Mesenchymal stem cell (in vitro differentiated cells and primary cell): ENCODE measurements around the gene SNX6.

Experiments used
- DNase-seq: peaks from one replicate; pipeline ENCODE4 v3.0.0-alpha.2; 2013
- H2AFZ ChIP-seq: one replicate; pipeline ENCODE4 v1.6.1; 2013; ENCODE audit warnings: low read depth, mild to moderate bottlenecking, control low read depth, inconsistent platforms, low read length, moderate library complexity
- H2AK5ac ChIP-seq: 2 replicates; pipeline ENCODE4 v1.6.1; 2013; ENCODE audit warnings: low read length, moderate library complexity, mild to moderate bottlenecking, inconsistent platforms; ENCODE audit not compliant: severe bottlenecking
- H2BK120ac ChIP-seq: one replicate; pipeline ENCODE4 v1.6.1; 2013; ENCODE audit warnings: low read depth, mild to moderate bottlenecking, inconsistent platforms, low read length, moderate library complexity
- H2BK12ac ChIP-seq, 2 experiments: one replicate each; pipeline ENCODE4 v1.6.1; 2013; ENCODE audit warnings: inconsistent platforms in 2 of 2, low read length in 2 of 2, mild to moderate bottlenecking in 2 of 2, moderate library complexity in 2 of 2, control low read depth in 1 of 2
- H2BK15ac ChIP-seq: one replicate; pipeline ENCODE4 v1.6.1; 2013; ENCODE audit warnings: mild to moderate bottlenecking, low read depth, inconsistent platforms; ENCODE audit not compliant: poor library complexity, severe bottlenecking
- H2BK5ac ChIP-seq: 2 replicates; pipeline ENCODE4 v1.6.1; 2013; ENCODE audit warnings: low read depth, mild to moderate bottlenecking, low read length, control low read depth, inconsistent platforms; ENCODE audit not compliant: poor library complexity, severe bottlenecking
- H3K14ac ChIP-seq, 2 experiments: one replicate each; pipeline ENCODE4 v1.6.1; 2013; ENCODE audit warnings: inconsistent platforms in 2 of 2, low read length in 2 of 2, control low read depth in 1 of 2, mild to moderate bottlenecking in 1 of 2, moderate library complexity in 1 of 2
- H3K18ac ChIP-seq, 2 experiments: one replicate each; pipeline ENCODE4 v1.6.1; 2013; ENCODE audit warnings: inconsistent platforms in 2 of 2, low read length in 2 of 2, control low read depth in 1 of 2, low read depth in 1 of 2, mild to moderate bottlenecking in 1 of 2
- H3K23ac ChIP-seq, 2 experiments: one replicate each; pipeline ENCODE4 v1.6.1; 2013; ENCODE audit warnings: inconsistent platforms in 2 of 2, low read length in 2 of 2, mild to moderate bottlenecking in 2 of 2, moderate library complexity in 2 of 2, control low read depth in 1 of 2
- H3K27ac ChIP-seq: 2 replicates; pipeline ENCODE4 v1.5.1; 2013; ENCODE audit warnings: mild to moderate bottlenecking, moderate library complexity, low read length, control low read depth, inconsistent platforms; ENCODE audit not compliant: poor library complexity, severe bottlenecking
- H3K27me3 ChIP-seq, 2 experiments: 2 replicates each; pipeline versions ENCODE4 v1.6.1 to v1.7.0; 2013; ENCODE audit warnings: low read length in 2 of 2, mild to moderate bottlenecking in 2 of 2, moderate library complexity in 2 of 2, control low read depth in 1 of 2, inconsistent platforms in 1 of 2; ENCODE audit not compliant: control insufficient read depth in 1 of 2, insufficient read depth in 1 of 2
- H3K36me3 ChIP-seq, 2 experiments: 2 replicates each; pipeline versions ENCODE4 v1.6.1 to v1.7.0; 2013; ENCODE audit warnings: low read length in 2 of 2, control low read depth in 1 of 2, inconsistent platforms in 1 of 2, low read depth in 1 of 2, mild to moderate bottlenecking in 1 of 2; ENCODE audit not compliant: insufficient read depth in 2 of 2, control insufficient read depth in 1 of 2
- H3K4ac ChIP-seq, 2 experiments: one replicate each; pipeline ENCODE4 v1.6.1; 2013; ENCODE audit warnings: inconsistent platforms in 2 of 2, low read length in 2 of 2, mild to moderate bottlenecking in 2 of 2, moderate library complexity in 2 of 2, control low read depth in 1 of 2, low read depth in 1 of 2
- H3K4me1 ChIP-seq: 2 replicates; pipeline ENCODE4 v1.6.1; 2013; ENCODE audit warnings: low read depth, low read length, control low read depth; ENCODE audit not compliant: control insufficient read depth, insufficient read depth
- H3K4me2 ChIP-seq: 2 replicates; pipeline ENCODE4 v1.6.1; 2013; ENCODE audit warnings: low read length, mild to moderate bottlenecking, inconsistent platforms; ENCODE audit not compliant: poor library complexity, severe bottlenecking
- H3K4me3 ChIP-seq, 2 experiments: 2 replicates each; pipeline versions ENCODE4 v1.5.1 to v1.7.0; 2013; ENCODE audit warnings: low read length in 2 of 2, mild to moderate bottlenecking in 2 of 2, control low read depth in 1 of 2, low read depth in 1 of 2; ENCODE audit not compliant: insufficient read depth in 1 of 2
- H3K79me1 ChIP-seq: replicated peaks from 2 replicates; pipeline ENCODE4 v1.6.1; 2013; ENCODE audit warnings: mild to moderate bottlenecking, control low read depth, low read length, inconsistent platforms; ENCODE audit not compliant: poor library complexity, severe bottlenecking
- H3K9ac ChIP-seq: 2 replicates; pipeline ENCODE4 v1.7.0; 2013; ENCODE audit warnings: mild to moderate bottlenecking, low read length, moderate library complexity
- H3K9me3 ChIP-seq: 2 replicates; pipeline ENCODE4 v1.7.0; 2013; ENCODE audit warnings: mild to moderate bottlenecking, low read length; ENCODE audit not compliant: control insufficient read depth
- H4K8ac ChIP-seq: one replicate; pipeline ENCODE4 v1.6.1; 2013; ENCODE audit warnings: inconsistent platforms, mild to moderate bottlenecking, low read length, moderate library complexity
- H4K91ac ChIP-seq: one replicate; pipeline ENCODE4 v1.6.1; 2013; ENCODE audit warnings: mild to moderate bottlenecking, low read length, inconsistent platforms
- WGBS: methylation state at CpG from one replicate; pipeline ENCODE4 v1.1.7; 2013; ENCODE audit warnings: mixed read lengths; 5-methylcytosine and 5-hydroxymethylcytosine counted together

The SNX6 gene

DNA sequence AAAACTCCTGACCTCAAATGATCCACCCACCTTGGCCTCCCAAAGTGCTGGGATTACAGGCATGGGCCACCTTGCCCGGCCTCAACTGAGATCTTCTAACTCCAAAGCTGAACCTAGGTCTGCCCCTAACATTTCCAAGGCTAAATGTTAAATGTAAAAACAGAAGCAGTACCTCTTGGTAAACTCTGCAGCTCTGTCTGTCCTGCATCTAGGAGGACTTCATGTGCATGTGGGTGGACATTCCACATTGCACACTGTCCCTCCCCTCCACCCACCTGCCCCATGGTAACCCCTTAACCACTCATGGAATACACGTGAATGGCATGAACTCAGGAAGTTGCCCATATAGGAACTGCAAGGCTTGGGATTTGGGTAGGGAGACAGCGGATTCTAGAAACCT, 33.1 kb downstream of the SNX6 start:
- Histone ChIP-seq H3K4me1 (peaks cover 10% of the 10 kb centered on the region), H3K4me2 (no peak overlapping the region), H3K4ac (no peak overlapping the region), H3K18ac (no peak overlapping the region), H3K23ac (no peak overlapping the region), H4K8ac (no peak overlapping the region), H4K91ac (no peak overlapping the region), H2BK120ac (no peak overlapping the region), H3K36me3 (peaks cover 60 to 88% of the 10 kb centered on the region in 2 experiments), H2AFZ (no peak overlapping the region), H2BK12ac (no peak overlapping the region), H3K79me1 (peaks cover 15% of the 10 kb centered on the region), H3K14ac (no peak overlapping the region), H3K4me3 (no peak overlapping the region), H3K27me3 (no peaks in the 10 kb centered on the region), H2BK15ac (no peak overlapping the region), H2BK5ac (no peak overlapping the region), H3K9ac (no peak overlapping the region), H3K27ac (no peak overlapping the region), H2AK5ac (no peak overlapping the region), H3K9me3 (no peaks in the 10 kb centered on the region)
- DNase-seq, result no peak
- WGBS, result 100% methylated on average over 3 of the region's 3 CpGs

DNA sequence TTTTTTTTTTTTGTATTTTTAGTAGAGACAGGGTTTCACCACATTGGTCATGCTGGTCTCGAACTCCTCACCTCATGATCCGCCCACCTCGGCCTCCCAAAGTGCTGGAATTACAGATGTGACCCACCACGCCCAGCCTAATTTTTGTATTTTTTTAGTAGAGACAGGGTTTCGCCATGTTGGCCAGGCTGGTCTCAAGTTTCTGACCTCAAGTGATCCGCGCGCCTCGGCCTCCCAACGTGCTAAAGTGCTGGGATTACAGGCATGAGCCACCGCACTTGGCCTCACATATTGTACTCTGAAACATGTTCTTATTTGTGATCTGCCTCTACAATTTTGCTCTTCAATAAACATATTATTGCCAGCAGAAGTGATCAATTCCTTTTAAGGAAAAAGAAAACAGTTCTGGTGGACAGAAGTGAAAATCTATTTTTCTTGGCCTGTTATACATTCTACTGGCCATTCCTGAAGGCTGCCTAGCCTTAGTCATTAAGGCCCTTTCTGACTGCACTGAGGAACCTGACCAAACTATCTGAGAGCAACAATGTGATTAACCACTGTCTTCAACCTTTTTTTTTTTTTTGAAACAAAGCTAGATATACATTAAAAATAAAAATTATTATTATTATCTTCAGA, 36.1 kb downstream of the SNX6 start:
- H3K23ac ChIP-seq, result no peak overlapping the region
- peak overlapping the region; percentile 67 for H3K27ac ChIP-seq
- H2BK15ac ChIP-seq, result no peak overlapping the region
- H2BK5ac ChIP-seq, result no peak overlapping the region
- DNase-seq, result no peak
- 98% methylated on average over 5 of the region's 11 CpGs for WGBS
- H3K4ac ChIP-seq, result no peak overlapping the region
- no peak overlapping the region for H3K18ac ChIP-seq
- no peak overlapping the region for H2AK5ac ChIP-seq
- H2BK120ac ChIP-seq, result no peak overlapping the region
- H4K8ac ChIP-seq, result no peak overlapping the region
- no peak overlapping the region for H3K4me2 ChIP-seq
- H4K91ac ChIP-seq, result no peak overlapping the region
- H3K14ac ChIP-seq, result no peak overlapping the region
- peaks cover 5% of the 10 kb centered on the region for H3K4me1 ChIP-seq
- H3K27me3 ChIP-seq, result no peaks in the 10 kb centered on the region
- H2AFZ ChIP-seq, result no peak overlapping the region
- H3K9ac ChIP-seq, result no peak overlapping the region
- no peak overlapping the region for H3K4me3 ChIP-seq
- H3K79me1 ChIP-seq, result peaks cover 15% of the 10 kb centered on the region
- H2BK12ac ChIP-seq, result no peak overlapping the region
- no peaks in the 10 kb centered on the region for H3K9me3 ChIP-seq
- H3K36me3 ChIP-seq, result peaks cover 61 to 89% of the 10 kb centered on the region in 2 experiments

DNA sequence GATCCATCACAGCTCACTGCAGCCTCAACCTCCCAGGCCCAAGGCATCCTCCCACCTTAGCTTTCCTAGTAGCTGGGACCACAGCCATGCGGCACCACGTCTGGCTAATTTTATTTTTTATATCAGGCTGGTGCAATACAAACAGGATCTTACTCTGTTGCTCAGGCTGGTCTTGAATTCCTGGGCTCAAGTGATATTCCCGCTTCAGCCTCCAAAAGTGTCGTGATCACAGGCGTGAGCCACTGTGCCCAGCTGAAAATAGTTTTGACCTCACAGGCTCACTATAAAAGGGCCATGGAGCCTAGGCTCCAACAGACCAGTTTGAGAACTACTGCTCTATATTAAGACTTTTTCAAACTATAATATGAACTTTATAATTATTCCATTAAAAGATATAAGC, 37.3 kb downstream of the SNX6 start:
- H3K9ac ChIP-seq, result no peak overlapping the region
- H2BK120ac ChIP-seq, result no peak overlapping the region
- no peaks in the 10 kb centered on the region for H3K9me3 ChIP-seq
- H3K4me2 ChIP-seq, result no peak overlapping the region
- H3K4me3 ChIP-seq, result no peak overlapping the region
- no peak overlapping the region for H3K27ac ChIP-seq
- no peak overlapping the region for H3K14ac ChIP-seq
- no peak overlapping the region for H2AFZ ChIP-seq
- H2BK15ac ChIP-seq, result no peak overlapping the region
- H3K27me3 ChIP-seq, result no peaks in the 10 kb centered on the region
- no peak overlapping the region for H4K8ac ChIP-seq
- DNase-seq, result no peak
- no peak overlapping the region for H3K4ac ChIP-seq
- WGBS, result over 99% methylated on average over 5 of the region's 5 CpGs
- peaks cover 2% of the 10 kb centered on the region for H3K4me1 ChIP-seq
- H2BK5ac ChIP-seq, result no peak overlapping the region
- H2AK5ac ChIP-seq, result no peak overlapping the region
- no peak overlapping the region for H4K91ac ChIP-seq
- no peak overlapping the region for H2BK12ac ChIP-seq
- peaks cover 9% of the 10 kb centered on the region for H3K79me1 ChIP-seq
- H3K23ac ChIP-seq, result no peak overlapping the region
- H3K18ac ChIP-seq, result no peak overlapping the region
- H3K36me3 ChIP-seq, result peaks cover 61 to 87% of the 10 kb centered on the region in 2 experiments

DNA sequence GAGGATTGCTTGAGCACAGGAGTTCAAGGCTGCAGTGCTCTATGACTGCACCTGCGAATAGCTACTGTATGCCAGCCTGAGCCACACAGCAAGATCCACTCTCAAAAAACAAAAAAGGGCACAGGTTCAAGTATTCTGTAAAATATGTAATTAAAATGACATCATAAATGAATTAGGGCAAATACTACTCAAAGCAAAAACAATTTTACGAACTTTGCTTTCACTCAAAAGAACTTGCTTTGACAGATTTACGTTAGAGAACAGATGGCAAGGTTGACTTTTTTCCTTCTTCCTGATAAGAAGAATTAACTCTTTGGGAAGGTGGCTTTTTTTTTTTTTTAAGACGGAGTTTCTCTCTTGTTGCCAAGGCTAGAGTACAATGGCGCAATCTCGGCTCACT, 46.4 kb downstream of the SNX6 start:
- Histone ChIP-seq H3K9ac (no peak overlapping the region), H2BK15ac (no peak overlapping the region), H3K9me3 (no peaks in the 10 kb centered on the region), H2AFZ (no peak overlapping the region), H4K8ac (no peak overlapping the region), H3K4ac (no peak overlapping the region), H3K27ac (no peak overlapping the region), H2AK5ac (no peak overlapping the region), H3K23ac (no peak overlapping the region), H4K91ac (no peak overlapping the region), H3K14ac (no peak overlapping the region), H3K36me3 (peaks cover 53 to 62% of the 10 kb centered on the region in 2 experiments), H2BK12ac (no peak overlapping the region), H2BK120ac (no peak overlapping the region), H3K4me3 (no peak overlapping the region), H2BK5ac (no peak overlapping the region), H3K79me1 (peaks cover 12% of the 10 kb centered on the region), H3K27me3 (no peaks in the 10 kb centered on the region), H3K18ac (no peak overlapping the region), H3K4me2 (no peak overlapping the region), H3K4me1 (peaks cover 6% of the 10 kb centered on the region)
- no peak for DNase-seq
- 96% methylated on average over 4 of the region's 6 CpGs for WGBS
